ENCODE data around the gene CASZ1.

DNA sequence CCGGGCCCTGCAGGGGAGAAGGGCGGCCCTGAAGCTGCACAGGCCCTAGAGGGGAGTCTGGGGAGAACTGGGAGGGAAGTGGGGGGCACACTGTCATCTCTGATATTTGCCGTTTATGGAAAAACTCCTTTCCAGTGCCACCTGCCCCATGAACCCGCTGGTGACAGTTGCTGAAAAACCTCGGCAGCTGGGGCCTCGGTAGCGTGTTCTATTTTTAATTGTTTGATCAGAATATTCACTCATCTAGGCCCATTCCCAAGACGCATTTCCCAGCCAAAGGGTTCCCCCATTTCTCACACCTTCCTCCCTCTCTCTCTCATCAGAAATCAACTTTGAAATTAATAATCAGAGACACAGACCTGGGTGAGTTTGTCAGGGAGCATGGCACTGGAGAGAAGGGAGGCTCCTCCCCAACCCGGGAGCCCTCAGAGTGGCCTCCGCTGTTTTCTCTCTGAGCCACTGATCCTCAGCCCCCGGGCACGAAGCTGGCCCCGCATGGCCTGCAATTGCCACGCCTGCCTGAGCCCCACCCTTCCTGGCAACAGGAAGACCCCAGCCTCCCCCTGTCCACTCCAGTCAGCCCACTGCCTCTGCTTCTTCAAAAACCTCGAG lies 111.1 kb downstream of the CASZ1 start:
- no peak for TF ChIP-seq CTCF (IDR thresholded peaks at IDR 0.05)
- TF ChIP-seq ZFX (IDR thresholded peaks at IDR 0.05; ENCODE audit: borderline replicate concordance), result no peak
